Measurements from ENCODE around the gene HLA-DMA.

HLA-DMA gene

DNA sequence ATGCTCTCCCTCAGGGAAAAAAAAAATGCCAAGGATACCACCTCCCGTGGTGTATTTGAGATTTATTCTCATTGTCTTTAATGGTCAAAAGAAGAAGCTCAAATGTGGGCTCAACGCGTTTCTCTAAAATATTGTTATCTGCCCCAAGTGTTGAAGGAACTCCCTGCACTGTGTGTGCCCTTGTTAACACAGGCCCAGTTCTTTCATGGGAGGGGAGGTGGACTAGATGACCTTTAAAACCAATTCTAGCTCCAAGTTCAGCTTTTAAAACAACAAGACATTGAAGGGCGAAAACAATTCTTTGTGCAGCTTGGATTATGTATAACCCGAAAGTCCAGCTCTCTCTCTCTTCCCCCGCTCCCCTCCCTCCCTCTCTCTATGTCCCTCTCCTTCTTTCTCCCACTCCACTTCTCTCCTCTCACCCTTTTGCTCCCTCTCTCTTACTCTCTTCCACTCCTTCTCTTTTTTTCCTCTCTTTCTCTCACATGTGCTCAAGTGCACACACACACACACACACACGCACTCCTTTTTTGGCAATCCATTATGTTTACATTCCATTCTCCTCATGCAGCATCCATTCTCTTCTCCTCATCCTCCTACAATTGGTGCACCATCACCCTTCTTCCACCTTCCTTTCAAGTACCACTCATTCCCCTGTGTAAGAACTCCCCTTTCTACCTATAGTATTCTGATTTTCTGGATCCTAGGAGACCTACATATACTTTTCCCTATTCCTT, 20.6 kb downstream of the HLA-DMA start:
- no peak for DNase-seq (ENCODE audit: low read depth in 2 of 2)

DNA sequence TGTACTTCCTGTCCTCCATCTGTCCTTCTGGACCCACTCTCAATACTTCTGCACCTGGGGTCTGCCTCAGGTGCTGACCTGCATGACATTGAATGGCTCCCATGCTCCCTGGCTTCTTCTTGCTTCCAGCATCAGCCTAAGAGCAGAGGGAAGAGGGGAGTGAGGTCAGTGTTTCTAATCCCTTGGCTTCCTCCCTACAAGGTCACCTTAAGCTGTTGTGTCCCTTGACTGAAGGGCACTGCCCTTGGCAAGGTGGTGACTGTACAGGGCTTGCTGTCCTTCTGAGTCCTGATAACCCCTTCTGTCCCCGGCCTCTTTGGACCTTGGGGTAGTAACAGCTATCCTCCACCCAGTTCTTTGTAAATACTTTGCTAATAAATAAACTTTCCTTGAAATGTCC, 21.7 kb downstream of the HLA-DMA start:
- no peak for DNase-seq (ENCODE audit: low read depth in 2 of 2)

DNA sequence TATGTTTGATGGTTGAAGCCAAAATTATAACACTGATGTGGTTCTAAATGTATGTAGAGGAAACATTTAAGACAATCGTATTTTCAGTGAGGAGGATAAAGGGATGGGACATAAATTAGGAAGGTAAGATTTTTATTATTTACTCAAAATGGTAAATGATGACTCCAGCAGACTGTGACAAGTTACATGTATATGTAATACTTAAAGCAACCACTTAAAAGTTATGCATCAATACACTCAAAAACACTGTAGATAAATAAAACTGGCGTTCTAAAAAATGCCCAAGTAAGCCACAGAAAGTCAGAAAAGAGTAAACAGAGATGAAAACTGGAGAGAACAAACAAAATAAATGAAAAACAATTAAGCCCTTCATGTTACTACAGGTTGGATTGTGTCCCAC, 30.8 kb downstream of the HLA-DMA start:
- DNase-seq (ENCODE audit: low read depth in 2 of 2): no peak

DNA sequence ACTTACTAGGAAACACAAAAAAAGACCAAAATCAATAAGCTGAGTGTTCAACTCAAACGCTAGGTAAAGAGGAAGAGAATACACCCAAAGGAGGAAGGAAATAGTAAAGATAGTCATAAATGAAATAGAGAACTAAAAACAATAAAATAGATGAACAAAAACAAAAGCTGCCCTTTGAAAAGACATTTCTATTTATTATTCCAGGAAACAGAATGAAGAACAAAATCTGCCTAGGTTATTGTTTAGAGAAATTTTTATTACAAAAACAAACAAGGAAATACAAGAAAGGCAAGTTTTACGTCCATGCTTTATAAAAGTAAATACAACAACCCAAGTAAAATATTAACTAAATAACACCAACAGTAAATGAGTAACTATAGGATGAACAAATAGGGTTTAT, 32.2 kb downstream of the HLA-DMA start:
- DNase-seq (ENCODE audit: low read depth in 2 of 2): no peak

DNA sequence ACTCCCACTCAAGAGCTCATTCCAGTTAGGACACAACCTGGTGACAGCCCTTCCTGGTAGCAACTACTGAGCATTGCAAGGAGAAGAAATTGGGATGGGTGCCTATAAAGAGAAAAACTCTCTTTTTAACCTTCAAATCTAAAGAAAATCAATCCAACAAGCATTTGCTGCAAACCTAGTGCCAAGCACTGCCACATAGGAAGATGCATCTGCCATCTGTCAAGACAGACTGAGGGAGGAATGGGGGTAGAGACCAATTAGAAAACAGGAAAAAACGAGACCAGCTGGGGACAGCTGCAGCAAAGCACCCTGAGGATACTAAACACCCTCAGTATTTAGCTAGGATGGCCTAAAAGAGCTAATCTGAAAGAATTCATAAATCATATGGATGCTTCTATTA, 39.9 kb downstream of the HLA-DMA start:
- no peak for DNase-seq (ENCODE audit: low read depth in 2 of 2)

DNA sequence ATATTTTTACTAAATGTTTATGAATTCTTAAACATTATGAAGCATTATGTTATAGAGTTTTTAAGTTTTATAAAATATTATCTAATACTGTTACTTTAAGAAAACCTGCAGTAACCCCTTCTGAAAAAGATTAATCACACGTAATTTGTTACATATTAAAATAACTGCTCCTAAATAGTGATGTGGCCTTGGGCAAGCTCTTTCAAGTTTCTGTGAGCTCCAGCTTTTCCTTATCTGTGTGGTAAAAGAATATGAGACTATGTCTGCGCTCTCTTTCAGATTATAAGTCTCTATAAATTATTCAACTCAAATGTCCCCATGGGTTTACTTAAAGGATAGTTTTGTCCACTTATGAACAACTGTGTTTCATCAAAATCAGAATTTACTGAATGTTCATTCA, 44.0 kb downstream of the HLA-DMA start:
- no peak for DNase-seq (ENCODE audit: low read depth in 2 of 2)

DNA sequence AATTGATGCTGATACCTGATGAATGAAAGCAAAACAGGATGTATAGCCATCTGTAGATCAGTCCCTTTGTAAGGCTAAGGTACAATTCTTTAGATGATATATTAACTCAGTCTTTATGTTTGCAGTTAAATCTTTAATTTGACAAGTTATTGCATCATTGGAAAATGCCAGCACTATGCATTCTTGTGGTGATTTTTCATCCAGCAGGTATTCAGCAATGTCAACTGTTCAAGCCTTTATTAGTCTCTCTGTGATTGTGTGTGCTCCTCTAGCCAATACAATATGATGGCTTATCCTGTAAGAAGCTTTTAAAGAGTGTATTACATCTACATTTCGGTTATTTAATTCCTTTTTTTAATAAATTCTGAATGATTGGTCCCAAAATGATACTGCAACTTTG, 46.4 kb downstream of the HLA-DMA start:
- no peak for DNase-seq (ENCODE audit: low read depth in 2 of 2)

DNA sequence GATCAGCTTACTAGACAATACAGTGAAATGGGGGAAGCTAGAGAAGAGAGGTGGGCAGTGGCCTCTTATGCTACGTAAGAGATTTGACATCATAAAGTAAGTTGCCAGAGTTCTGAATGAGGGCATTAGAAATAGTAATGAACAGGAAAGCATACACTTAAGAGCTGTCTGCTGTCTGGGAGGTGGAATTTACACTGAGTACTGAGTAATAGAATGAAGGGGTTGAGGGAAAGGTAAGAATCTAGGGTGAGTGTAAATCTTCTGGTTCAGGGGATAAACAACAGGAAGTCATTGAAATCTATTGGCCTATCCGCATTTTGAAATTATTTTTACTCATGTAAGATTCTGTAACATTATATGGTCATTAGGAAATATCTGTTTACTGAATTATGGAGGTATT, 47.8 kb downstream of the HLA-DMA start:
- DNase-seq (ENCODE audit: low read depth in 2 of 2): no peak

DNA sequence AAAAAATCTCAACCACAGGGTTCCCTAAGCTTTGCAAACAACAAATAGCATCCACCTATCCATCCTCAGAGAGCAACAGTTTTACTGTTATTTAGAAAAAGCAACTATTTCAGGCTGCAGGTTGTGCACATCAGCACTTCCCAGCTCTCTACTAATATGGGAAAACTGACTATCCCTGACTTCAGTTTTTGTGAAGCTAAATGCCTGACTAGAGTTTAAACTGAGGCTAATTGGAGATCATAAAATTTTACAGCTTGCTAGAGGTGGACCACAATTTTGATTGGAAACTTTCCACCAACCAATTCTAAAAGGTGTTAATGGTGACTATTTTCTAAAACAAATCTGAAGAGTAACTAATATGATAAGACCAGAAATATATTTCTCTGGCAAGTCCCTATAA, 48.9 kb downstream of the HLA-DMA start:
- DNase-seq (ENCODE audit: low read depth in 2 of 2): no peak
